SU-DHL-6 (cell line): Measurements from ENCODE around the gene CCDC122.
A peak's percentile ranks its signal among the peaks of the same experiment; 100 is the strongest.

Experiments used
- H2AFZ ChIP-seq: fragments of 200-600 bp; sonication (generic); 2 replicates; pipeline ENCODE4 v1.6.1; 2014; ENCODE audit warnings: low read depth, mild to moderate bottlenecking, moderate library complexity, mixed read lengths, antibody characterized with exemption, low read length; ENCODE audit not compliant: severe bottlenecking
- H3F3A ChIP-seq: fragments of 200-600 bp; shearing (Covaris generic); 2 replicates; pipeline ENCODE4 v1.6.0; 2016; ENCODE audit warnings: antibody characterized with exemption, mild to moderate bottlenecking; ENCODE audit not compliant: insufficient read depth
- H3K27ac ChIP-seq: fragments of 200-600 bp; sonication (generic); 2 replicates; pipeline ENCODE4 v1.5.1; 2016; ENCODE audit warnings: low read depth, mild to moderate bottlenecking, low read length, moderate library complexity, mixed read lengths
- H3K27me3 ChIP-seq: fragments of 200-600 bp; sonication (generic), shearing (Covaris generic); 2 replicates; pipeline ENCODE4 v1.6.0; 2014; ENCODE audit warnings: mild to moderate bottlenecking, low read length
- H3K36me3 ChIP-seq: fragments of 200-600 bp; sonication (generic); 2 replicates; pipeline ENCODE4 v1.6.1; 2014; ENCODE audit warnings: mild to moderate bottlenecking, low read length, mixed read lengths
- H3K4me2 ChIP-seq: fragments of 300-600, 200-600 bp; shearing (Covaris generic), sonication (generic); 2 replicates; pipeline ENCODE4 v1.6.0; 2014; ENCODE audit warnings: low read length, low read depth, mild to moderate bottlenecking; ENCODE audit not compliant: poor library complexity, severe bottlenecking
- H3K4me3 ChIP-seq: fragments of 200-600 bp; sonication (generic); 2 replicates; pipeline ENCODE4 v1.5.1; 2014; ENCODE audit warnings: antibody characterized with exemption, low read length, mild to moderate bottlenecking, mixed read lengths; ENCODE audit not compliant: insufficient read depth, poor library complexity, severe bottlenecking
- H3K79me2 ChIP-seq: fragments of 200-600 bp; sonication (generic); 2 replicates; pipeline ENCODE4 v1.6.1; 2014; ENCODE audit warnings: mild to moderate bottlenecking, low read length, moderate library complexity; ENCODE audit not compliant: insufficient read depth
- H3K9ac ChIP-seq: fragments of 200-600 bp; sonication (generic); 2 replicates; pipeline ENCODE4 v1.7.0; 2014; ENCODE audit warnings: mild to moderate bottlenecking, low read length
- H3K9me2 ChIP-seq: fragments of 200-600 bp; sonication (generic); replicated peaks from 2 replicates; pipeline ENCODE4 v1.6.1; 2014; ENCODE audit warnings: low read length; ENCODE audit not compliant: insufficient read depth
- H3K9me3 ChIP-seq: fragments of 200-600 bp; sonication (generic); 2 replicates; pipeline ENCODE4 v1.6.1; 2014; ENCODE audit warnings: low read length, mixed read lengths; ENCODE audit not compliant: insufficient read depth
- H4K20me1 ChIP-seq: fragments of 200-600 bp; sonication (generic); 2 replicates; pipeline ENCODE4 v1.6.1; 2014; ENCODE audit warnings: low read depth, mild to moderate bottlenecking, antibody characterized with exemption, low read length, moderate library complexity, mixed read lengths
- EZH2phosphoT487 ChIP-seq: fragments of 200-600 bp; sonication (generic), shearing (Covaris generic); conservative IDR thresholded peaks from 2 replicates; pipeline ENCODE4 v1.6.1; 2018; ENCODE audit warnings: mild to moderate bottlenecking, antibody characterized with exemption, low read length, moderate library complexity, mixed read lengths
- TF ChIP-seq, protein P1 (sequence below): fragments of 200-600 bp; sonication (generic); IDR thresholded peaks from one replicate; pipeline ENCODE4 v1.5.1; 2017; ENCODE audit warnings: antibody characterized with exemption, mild to moderate bottlenecking, low read length, moderate library complexity; ENCODE audit not compliant: insufficient read depth, poor library complexity, severe bottlenecking

The CCDC122 gene

DNA sequence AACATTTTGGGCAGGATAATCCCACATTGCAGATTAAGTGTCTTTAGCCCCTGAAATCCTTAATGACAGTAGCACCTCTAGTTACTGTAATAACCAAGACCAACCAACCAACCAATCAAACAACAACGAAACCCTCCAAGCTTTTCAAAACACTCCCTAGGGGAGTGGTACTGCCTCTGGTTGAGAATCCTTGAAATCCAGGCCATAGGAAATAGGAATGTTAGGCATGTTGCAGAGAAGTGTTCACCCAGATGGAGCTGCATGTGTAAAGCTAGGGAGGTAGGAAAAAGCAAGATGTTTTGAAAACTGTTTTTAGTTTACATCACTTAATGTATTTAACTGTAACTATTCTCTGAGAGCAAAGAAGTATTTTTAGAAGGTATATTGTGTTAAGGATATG, 4.7 kb upstream of the CCDC122 start:
- no peak for TF ChIP-seq EZH2phosphoT487
- TF ChIP-seq, protein P1, sequence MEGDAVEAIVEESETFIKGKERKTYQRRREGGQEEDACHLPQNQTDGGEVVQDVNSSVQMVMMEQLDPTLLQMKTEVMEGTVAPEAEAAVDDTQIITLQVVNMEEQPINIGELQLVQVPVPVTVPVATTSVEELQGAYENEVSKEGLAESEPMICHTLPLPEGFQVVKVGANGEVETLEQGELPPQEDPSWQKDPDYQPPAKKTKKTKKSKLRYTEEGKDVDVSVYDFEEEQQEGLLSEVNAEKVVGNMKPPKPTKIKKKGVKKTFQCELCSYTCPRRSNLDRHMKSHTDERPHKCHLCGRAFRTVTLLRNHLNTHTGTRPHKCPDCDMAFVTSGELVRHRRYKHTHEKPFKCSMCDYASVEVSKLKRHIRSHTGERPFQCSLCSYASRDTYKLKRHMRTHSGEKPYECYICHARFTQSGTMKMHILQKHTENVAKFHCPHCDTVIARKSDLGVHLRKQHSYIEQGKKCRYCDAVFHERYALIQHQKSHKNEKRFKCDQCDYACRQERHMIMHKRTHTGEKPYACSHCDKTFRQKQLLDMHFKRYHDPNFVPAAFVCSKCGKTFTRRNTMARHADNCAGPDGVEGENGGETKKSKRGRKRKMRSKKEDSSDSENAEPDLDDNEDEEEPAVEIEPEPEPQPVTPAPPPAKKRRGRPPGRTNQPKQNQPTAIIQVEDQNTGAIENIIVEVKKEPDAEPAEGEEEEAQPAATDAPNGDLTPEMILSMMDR = no peak

DNA sequence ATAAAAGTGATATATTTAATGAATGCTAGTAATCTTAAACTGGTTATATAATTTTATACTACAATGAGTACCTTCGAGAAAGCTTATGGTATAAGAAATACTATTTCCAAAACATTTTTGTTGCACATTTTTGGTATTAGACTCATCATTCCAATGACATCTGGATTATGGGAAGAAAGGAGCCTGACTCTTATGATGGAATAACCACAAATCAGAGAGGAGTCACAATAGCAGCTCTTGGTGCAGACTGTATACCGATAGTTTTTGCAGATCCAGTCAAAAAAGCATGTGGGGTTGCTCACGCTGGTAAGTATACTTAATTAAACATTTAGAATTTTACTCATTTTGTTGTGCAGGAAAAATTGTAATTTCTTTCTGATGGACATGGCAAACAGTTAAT, 4.1 kb upstream of the CCDC122 start:
- H3F3A ChIP-seq = peaks cover 3% of the 10 kb centered on the region
- H2AFZ ChIP-seq = no peak overlapping the region
- no peak overlapping the region for H3K4me2 ChIP-seq
- no peaks in the 10 kb centered on the region for H4K20me1 ChIP-seq
- no peaks in the 10 kb centered on the region for H3K9me3 ChIP-seq
- no peaks in the 10 kb centered on the region for H3K9me2 ChIP-seq
- peaks cover 2% of the 10 kb centered on the region for H3K79me2 ChIP-seq
- H3K36me3 ChIP-seq = peaks cover 13% of the 10 kb centered on the region; the same call in 1 of the 2 replicates
- no peak overlapping the region for H3K4me3 ChIP-seq
- no peaks in the 10 kb centered on the region for H3K27me3 ChIP-seq
- no peak for TF ChIP-seq EZH2phosphoT487
- H3K27ac ChIP-seq = no peak overlapping the region
- H3K9ac ChIP-seq = no peak overlapping the region

More for the DNA sequence above, 4.7 kb upstream of the CCDC122 start:
- Histone ChIP-seq H3K9me3 (no peaks in the 10 kb centered on the region), H4K20me1 (no peaks in the 10 kb centered on the region), H3F3A (no peaks in the 10 kb centered on the region), H2AFZ (no peak overlapping the region), H3K9ac (no peak overlapping the region), H3K4me2 (no peak overlapping the region), H3K79me2 (no peaks in the 10 kb centered on the region), H3K4me3 (no peak overlapping the region), H3K36me3 (peaks cover 17% of the 10 kb centered on the region), H3K9me2 (no peaks in the 10 kb centered on the region), H3K27ac (no peak overlapping the region), H3K27me3 (no peaks in the 10 kb centered on the region)

- Histone ChIP-seq H3K27ac (no peak overlapping the region), H3K36me3 (peaks cover 13% of the 10 kb centered on the region; the same call in 1 of the 2 replicates), H3K4me3 (no peak overlapping the region), H3K9me2 (no peaks in the 10 kb centered on the region), H4K20me1 (no peaks in the 10 kb centered on the region), H3K79me2 (peaks cover 6% of the 10 kb centered on the region), H3K9me3 (no peaks in the 10 kb centered on the region), H3K4me2 (peak overlapping the region; percentile 100), H3K9ac (no peak overlapping the region), H3F3A (peaks cover 23% of the 10 kb centered on the region), H3K27me3 (no peaks in the 10 kb centered on the region), H2AFZ (no peak overlapping the region)
- no peak for TF ChIP-seq EZH2phosphoT487
- TF ChIP-seq, protein P1 = no peak
These were observed 2.0 kb upstream of the CCDC122 start for GRCh38 chr13:43881580-43881979.

GRCh38 chr13:43880926-43881325, 1.4 kb upstream of the CCDC122 start:
- Histone ChIP-seq H3K9me2 (no peaks in the 10 kb centered on the region), H3K27ac (no peak overlapping the region), H3K4me3 (no peak overlapping the region), H3F3A (peaks cover 30% of the 10 kb centered on the region), H3K9ac (no peak overlapping the region), H3K27me3 (no peaks in the 10 kb centered on the region), H3K79me2 (peaks cover 6% of the 10 kb centered on the region), H3K9me3 (no peaks in the 10 kb centered on the region), H4K20me1 (no peaks in the 10 kb centered on the region), H3K36me3 (peaks cover 13% of the 10 kb centered on the region; the same call in 1 of the 2 replicates), H3K4me2 (peak overlapping the region; percentile 100), H2AFZ (no peak overlapping the region)
- TF ChIP-seq, protein P1 = no peak
- TF ChIP-seq EZH2phosphoT487 = no peak
